ENCODE data around the gene TEX48. TPM values are rescaled to one million over a fixed set of nuclear protein-coding genes. Genes with fewer than 3 reads are reported as not detected.

TEX48 gene
- total RNA-seq, 1 donor from 2014 or later: not detected

DNA sequence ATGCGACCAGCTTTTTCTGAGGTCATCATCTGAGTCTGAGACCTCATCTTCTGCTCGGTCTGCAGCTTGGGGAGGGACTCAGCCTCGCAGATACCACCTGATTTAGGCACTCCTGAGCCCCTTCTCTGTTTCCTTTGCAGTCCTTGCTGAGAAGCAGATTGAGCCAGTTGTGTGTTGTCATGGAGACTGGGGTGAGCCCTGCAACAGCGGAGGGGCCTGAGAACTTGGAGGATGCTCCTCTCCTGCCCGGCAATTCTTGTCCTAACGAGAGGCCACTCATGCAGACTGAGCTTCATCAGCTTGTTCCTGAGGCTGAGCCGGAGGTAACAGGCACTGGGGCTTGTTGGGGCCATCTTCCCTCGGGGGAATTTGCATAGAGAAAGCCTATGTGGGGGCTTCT, 43.6 kb downstream of the TEX48 start:
- DNase-seq (ENCODE audit: low read depth) (no peak), FAIRE-seq (peak; percentile 40)
- H3K36me3 ChIP-seq (ENCODE audit: control insufficient read depth, insufficient read depth, low read length): peaks cover 8% of the 10 kb centered on the region
- H3K4me3 ChIP-seq (ENCODE audit: low read depth, low read length): no peak overlapping the region
- TF ChIP-seq CTCF (IDR thresholded peaks at IDR 0.05; ENCODE audit: insufficient read depth, low read length, severe bottlenecking): no peak
- no peaks in the 10 kb centered on the region for H3K27me3 ChIP-seq (ENCODE audit: control insufficient read depth, insufficient read depth, low read length)

GRCh38 chr9:114634387-114634786, 47.6 kb downstream of the TEX48 start:
- Histone ChIP-seq H3K4me3 (ENCODE audit: low read depth, low read length) (no peak overlapping the region), H3K36me3 (ENCODE audit: control insufficient read depth, insufficient read depth, low read length) (peaks cover 4% of the 10 kb centered on the region), H3K27me3 (ENCODE audit: control insufficient read depth, insufficient read depth, low read length) (no peaks in the 10 kb centered on the region)
- DNase-seq (ENCODE audit: low read depth): no peak
- no peak for FAIRE-seq
- TF ChIP-seq CTCF (IDR thresholded peaks at IDR 0.05; ENCODE audit: insufficient read depth, low read length, severe bottlenecking): no peak

GRCh38 chr9:114633438-114634089, 48.4 kb downstream of the TEX48 start:
- no peak for TF ChIP-seq CTCF (IDR thresholded peaks at IDR 0.05; ENCODE audit: insufficient read depth, low read length, severe bottlenecking)
- FAIRE-seq: no peak
- peaks cover 4% of the 10 kb centered on the region for H3K36me3 ChIP-seq (ENCODE audit: control insufficient read depth, insufficient read depth, low read length)

DNA sequence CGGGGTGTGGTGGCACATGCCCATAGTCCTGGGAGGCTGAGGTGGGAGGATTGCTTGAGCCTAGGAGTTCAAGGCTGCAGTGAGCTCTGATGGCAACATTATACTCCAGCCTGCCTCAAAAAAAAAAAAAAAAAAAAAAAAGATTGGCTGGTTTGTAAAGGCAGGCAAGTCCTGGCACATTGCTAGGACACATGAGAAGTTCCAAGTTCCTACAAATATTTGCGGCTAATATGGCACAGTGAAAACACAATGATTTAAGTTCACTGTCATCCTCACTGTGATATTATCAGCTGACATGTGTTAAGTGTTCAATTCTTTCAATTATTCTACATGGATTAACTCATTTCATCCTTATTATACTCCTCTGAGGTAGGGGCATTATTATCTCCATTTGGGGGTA, 50.8 kb downstream of the TEX48 start:
- TF ChIP-seq CTCF (IDR thresholded peaks at IDR 0.05; ENCODE audit: insufficient read depth, low read length, severe bottlenecking): no peak
- H3K27me3 ChIP-seq (ENCODE audit: control insufficient read depth, insufficient read depth, low read length): no peaks in the 10 kb centered on the region

More at GRCh38 chr9:114633438-114634089, 48.4 kb downstream of the TEX48 start:
- Histone ChIP-seq H3K27me3 (ENCODE audit: control insufficient read depth, insufficient read depth, low read length) (no peaks in the 10 kb centered on the region), H3K4me3 (ENCODE audit: low read depth, low read length) (no peak overlapping the region)
- peak; percentile 31 for DNase-seq (ENCODE audit: low read depth)

DNA sequence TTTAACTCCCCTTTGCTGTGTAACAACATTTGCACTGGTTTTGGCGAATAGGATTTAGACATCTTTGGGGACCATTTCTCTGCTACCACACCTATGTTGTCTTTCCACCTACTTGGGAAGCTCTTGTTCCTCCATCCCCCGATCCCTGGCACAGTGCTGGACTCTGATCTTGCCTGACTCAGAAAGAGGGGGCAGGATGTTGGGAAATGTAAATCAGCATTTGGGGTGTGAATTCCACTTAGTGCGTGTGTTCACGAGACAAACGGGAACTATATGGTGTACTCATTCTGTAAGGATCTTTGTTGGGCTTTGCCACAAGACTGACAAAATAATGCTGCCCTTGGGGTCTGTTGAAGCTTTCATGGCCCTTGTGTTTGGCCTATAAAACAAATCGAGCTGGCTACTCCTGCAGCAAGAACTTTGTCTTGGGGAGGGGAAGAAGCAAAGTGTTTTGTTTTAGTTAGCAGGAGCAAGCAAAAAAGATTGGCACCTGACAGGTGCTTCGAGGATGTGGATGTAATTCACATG, 52.4 kb downstream of the TEX48 start:
- Histone ChIP-seq H3K4me3 (ENCODE audit: low read depth, low read length) (no peak overlapping the region), H3K27me3 (ENCODE audit: control insufficient read depth, insufficient read depth, low read length) (no peaks in the 10 kb centered on the region), H3K36me3 (ENCODE audit: control insufficient read depth, insufficient read depth, low read length) (peaks cover 4% of the 10 kb centered on the region)
- peak; percentile 43 for FAIRE-seq
- DNase-seq (ENCODE audit: low read depth): peak; percentile 63
- TF ChIP-seq CTCF (IDR thresholded peaks at IDR 0.05; ENCODE audit: insufficient read depth, low read length, severe bottlenecking): no peak

More for the DNA sequence above, 50.8 kb downstream of the TEX48 start:
- no peak overlapping the region for H3K4me3 ChIP-seq (ENCODE audit: low read depth, low read length)
- DNase-seq (ENCODE audit: low read depth) (peak; percentile 35), FAIRE-seq (no peak)
- peaks cover 4% of the 10 kb centered on the region for H3K36me3 ChIP-seq (ENCODE audit: control insufficient read depth, insufficient read depth, low read length)

- Histone ChIP-seq H3K4me3 (ENCODE audit: low read depth, low read length) (no peak overlapping the region), H3K36me3 (ENCODE audit: control insufficient read depth, insufficient read depth, low read length) (peaks cover 4% of the 10 kb centered on the region), H3K27me3 (ENCODE audit: control insufficient read depth, insufficient read depth, low read length) (no peaks in the 10 kb centered on the region)
- DNase-seq (ENCODE audit: low read depth) (no peak), FAIRE-seq (no peak)
- TF ChIP-seq CTCF (IDR thresholded peaks at IDR 0.05; ENCODE audit: insufficient read depth, low read length, severe bottlenecking): no peak
Measured at GRCh38 chr9:114627553-114627952, 54.4 kb downstream of the TEX48 start.
